ENCODE measurements around the gene OPRD1.

OPRD1 gene

DNA sequence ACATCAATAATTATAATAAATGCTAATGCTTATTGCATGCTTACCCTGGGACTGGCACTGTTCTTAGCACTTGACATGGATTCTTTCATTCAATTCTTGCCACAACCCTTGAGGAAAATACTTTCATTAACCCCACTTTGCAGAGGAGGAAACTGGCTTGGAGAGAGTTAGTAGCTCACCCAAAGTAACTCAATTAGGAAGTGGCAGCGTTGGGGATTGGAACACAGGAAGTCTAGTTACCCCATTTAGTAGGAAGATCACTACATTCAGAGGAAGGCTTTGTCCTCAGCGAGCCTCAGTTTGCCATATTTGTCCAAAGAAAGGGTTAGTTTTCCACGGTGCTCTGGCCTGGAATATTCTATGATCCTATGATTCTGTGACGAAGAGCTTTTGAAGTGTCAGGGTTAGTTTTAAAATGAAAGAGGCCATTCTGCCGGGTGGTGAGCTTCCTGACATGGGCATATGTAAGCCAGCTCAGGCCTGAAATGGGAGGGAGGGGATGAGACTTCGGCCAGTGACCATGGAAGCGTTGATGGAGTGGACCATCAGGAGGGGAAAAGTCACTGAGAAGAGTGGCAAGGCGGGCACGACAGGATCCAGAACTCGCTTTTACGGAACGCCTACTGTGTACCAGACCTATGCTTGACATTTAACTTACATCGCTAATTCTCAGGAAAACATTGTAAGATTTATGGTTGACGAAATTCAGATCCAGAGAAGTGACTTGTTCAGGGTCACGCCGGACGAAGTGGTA is 74.2 kb downstream of the OPRD1 start:
- no peak for DNase-seq (ENCODE audit: low read depth)

DNA sequence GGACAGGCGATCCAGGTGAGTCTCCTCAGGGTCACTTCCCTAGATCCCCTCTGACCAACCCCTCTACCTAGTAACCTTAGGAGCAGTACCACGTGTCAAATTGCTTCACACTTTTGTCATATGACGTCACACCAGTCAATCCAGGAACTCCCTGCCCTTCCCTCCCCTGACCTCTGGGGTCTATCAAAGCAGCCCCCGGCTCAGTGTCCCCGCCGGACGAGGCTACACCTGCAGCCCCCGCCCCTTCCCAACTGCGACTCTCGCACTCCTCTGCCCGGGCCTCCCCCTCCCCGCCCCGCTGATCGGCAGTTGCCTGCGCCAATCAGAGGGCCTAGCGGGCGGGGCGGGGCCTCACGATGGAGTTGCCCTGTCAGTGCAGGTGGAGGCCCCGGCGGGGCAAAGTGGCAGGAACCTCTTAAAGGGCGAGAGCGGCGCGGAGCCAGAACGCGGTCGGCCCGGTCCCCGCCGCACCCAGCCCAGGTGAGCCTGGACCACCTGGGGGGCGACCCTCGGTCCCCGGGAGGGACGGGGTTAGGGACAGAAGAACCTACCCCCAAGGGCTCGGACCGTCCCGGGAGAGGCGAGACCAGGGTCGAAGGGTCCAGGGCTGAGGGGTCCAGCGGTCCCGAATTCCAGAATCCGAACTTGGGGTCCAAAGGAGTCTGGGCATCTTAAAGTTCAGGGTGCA is 74.9 kb downstream of the OPRD1 start:
- DNase-seq (ENCODE audit: low read depth), result peak; percentile 87

DNA sequence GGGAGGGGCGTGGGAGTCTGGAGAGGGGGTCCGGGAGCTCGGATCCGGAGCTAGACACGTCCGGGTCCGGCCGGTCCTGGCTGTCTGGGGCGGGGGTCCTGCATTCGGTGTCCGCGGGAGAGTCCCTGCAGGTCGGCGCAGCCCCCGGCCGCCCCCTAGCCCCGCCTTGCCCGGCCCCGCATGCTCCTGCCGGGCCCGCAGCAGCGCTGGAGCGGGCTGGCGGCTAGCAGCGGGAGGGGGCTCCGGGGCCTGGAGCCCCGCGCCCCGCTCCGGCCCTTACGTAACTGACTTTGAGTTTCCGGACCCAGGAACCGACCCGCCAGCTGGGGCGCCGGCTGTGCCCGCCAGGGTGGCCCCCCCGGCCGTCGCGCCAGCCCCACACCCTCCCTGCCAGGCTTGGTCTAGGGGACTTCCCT is 75.5 kb downstream of the OPRD1 start:
- DNase-seq (ENCODE audit: low read depth), result no peak

DNA sequence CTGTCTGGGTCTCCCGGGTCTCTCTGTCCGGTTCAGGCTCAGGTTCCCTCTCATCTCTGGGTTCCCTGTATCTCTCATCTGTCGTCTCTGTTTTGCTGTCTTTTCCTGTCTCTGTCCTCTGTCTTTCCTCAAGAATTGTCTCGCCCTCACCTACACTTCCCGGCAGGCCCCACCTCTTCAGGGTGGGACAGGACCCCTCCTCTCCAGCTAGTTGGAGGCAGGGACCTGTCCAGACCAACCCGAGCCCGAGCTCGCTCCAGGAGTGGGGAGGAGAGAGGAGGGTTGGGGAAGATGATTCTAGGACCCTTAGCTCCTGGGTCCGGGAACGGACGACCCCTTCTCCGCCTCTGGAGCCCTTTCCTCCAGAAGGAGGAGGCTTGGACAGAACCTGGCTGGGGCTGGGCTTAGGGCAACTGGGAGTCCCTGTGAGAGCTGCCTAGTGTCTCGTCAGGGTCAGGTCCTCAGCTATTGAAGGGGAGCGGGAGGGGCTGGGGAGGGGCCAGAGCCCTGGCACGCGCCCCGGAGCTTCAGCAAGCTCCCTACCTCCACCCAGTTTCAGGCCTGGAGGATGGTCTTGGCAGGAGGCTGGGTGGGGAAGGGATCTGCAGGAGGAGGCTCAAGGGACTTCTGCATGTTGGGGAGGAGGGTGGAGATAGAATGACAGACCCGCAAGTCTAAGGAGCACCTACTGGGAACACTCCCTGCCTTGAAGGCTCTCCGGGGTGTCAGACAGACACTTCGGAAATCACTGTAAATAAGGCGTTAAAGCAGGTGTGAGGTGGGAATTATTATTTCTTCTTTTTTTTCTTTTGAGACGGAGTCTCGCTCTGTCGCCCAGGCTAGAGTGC is 76.1 kb downstream of the OPRD1 start:
- DNase-seq (ENCODE audit: low read depth), result no peak

DNA sequence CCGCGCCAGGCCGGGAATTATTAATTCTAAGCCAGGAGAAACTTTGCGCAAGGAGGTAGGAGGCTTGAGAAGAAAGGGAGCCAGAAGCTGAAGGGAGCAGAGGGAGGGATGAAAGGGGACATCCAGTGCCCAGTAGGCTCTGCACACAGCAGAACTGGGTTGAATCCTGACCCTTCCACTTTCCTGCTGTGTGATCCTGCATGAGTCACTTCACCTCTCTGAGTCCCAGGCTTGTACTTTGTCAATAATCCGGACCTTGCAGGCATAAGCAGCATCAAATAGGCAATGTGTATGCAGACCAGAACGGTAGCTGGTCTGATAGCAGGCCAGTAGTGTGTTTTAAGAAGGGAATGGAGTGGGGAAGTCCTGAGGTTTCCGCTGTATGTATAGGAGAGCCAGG is 76.9 kb downstream of the OPRD1 start:
- DNase-seq (ENCODE audit: low read depth), result no peak

DNA sequence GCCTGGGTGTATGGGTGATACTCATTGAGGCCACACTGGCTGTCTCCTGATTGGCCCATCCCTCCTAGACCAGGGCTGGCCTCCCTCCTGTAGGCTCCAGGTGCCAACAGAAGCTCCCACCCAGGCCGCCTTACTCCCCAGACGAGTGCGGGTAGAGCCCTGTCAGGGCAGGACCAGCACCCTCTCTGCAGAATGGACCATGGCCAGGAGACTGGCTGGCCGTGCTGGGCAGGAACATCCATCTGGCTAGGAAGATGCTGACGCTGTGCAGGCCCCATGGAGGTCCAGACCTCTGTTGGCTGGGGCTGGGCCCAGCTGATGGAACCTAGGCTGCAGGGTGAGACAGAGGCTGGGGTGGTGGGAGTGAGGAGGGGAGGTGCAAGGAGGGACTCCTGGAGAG is 77.4 kb downstream of the OPRD1 start:
- no peak for DNase-seq (ENCODE audit: low read depth)

DNA sequence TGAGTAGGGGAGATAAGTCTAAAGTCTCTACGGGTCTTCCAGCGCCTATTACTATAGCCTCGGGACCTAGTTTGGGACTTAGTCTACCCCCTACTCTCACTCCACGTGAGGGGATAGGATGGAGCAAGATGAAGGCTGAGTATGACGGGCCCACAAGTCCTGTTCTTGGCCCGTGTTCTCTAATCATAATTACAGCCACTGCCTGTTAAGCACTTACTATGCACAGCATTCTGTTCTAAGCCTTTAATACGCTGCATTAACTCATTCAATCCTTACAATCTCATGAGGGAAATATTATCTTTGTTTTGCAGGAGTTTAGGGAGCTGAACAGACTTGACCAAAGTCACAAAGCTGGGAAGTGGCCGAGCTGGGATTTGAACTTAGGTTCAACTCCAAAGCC is 78.5 kb downstream of the OPRD1 start:
- no peak for DNase-seq (ENCODE audit: low read depth)

DNA sequence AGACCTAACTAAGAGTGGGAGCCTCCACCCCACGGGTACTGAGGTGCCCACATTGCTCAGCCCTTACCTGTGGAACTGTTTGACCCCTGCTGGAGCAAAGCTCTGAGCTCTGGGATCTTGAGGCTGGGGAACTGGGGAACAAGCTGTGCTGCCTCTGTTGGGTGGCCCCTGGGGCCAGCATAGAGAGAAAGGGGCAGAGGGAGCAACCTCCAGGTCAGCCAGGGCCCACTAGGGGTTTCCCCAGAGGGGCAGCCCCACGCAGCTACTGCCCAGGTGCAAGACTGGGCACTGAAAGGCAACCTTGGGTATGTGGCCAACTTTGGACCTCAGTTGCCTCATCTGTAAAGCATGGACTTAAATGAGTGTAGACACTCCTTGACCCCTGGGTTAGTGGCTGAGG is 78.9 kb downstream of the OPRD1 start:
- no peak for DNase-seq (ENCODE audit: low read depth)

DNA sequence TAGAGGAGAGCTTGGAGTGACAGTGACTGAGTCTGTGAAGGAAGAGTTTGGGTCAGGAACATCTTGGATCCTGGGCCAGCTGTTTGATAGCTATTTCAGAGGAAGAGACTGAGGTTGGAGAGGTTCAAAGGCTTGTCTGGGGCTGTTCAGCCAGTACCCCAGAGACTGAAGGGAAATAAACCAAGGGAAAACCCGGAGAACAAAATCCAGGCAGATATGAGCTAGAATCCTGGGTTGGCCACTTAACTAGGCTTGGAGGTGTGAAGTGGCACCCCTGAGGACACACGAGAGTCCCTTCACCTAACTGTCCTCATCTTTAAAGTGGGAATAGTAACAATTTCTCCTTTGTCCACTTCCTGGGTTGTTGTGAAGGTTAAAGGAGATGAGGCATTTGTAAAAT is 79.3 kb downstream of the OPRD1 start:
- DNase-seq (ENCODE audit: low read depth), result no peak

DNA sequence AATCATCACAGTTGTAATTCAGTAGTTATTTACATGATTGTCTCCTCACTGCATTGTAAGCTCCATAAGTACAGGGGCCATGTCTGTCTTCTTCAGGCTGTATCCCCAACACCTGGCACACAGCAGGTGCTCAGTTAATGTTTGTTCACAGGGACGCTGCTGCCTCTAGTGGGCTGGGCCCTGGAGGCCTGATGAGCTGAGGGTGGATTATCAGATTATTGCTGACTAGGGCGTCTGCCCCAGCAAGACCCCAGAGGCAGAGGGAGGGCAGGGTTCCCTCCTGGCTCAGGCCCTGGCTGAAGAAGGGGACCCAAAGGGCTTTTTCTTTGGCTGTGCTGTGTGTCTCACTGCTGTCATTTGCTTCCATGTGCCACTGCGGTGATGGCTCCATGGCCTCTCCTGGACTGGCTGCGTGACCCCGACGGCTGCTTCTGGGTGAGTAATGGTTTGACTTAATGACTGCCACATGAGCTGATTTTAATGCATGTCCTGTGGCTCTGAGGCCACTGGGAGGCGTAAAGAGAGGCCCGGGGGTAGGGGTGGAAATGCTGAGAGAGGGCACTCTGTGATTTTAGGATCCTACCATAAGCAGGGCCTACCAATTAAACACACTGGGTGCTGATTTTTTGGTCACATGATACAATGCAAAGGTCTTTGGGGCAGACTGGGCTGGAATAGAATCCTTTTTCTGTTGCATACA is 81.6 kb downstream of the OPRD1 start:
- DNase-seq (ENCODE audit: low read depth), result no peak

DNA sequence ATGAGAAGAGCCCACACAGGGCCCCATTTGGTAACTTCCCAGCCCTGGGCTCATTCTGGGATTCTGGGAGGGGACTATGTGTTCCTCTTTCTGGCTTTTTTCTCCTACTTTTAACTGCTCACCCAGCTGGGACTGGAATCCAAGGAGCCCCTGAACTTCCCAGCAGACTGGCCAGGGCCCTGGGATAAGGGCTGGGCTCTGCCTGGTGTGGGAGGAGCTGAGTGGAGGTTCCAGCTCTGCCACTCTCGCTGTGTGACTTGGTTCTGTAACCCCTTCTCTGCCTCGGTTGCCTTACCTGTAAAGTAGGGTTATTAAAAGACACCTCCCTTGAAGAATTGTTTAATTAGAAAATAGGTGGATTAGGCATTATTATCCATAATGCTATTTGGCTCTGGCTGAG is 82.8 kb downstream of the OPRD1 start:
- no peak for DNase-seq (ENCODE audit: low read depth)

DNA sequence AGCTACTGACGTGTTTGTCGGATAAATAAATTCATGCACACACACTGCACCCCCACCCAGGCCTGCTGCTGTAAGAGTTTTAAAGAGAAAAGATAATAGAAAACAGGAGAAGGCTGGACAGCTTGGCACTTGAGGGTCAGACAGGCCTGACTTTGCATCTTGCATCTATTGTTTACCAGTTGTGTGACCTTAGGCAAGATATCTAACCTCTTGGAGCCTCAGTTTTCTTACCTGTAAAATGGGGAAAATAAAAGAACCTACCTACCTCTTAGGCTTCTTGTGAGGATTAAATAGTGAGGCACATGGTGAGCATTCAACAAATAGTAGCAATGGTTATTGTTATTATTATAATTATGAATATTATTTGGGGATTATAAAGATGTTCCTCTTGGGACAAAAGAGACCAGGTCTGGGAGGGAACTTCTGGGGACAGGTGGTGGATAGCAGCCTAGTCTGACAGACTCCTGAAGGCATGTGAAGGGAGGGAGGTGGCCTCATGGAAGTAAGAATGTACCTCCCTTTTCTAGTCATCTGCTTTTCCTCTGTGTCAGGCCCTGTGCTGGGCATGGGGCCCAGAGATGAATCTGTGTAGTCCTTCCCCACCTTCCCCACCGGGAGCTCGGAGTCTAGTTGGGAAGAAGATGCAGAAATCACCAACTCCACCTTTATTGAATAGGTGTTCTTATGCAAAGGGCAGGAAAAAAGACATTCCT is 84.1 kb downstream of the OPRD1 start:
- DNase-seq (ENCODE audit: low read depth), result no peak

DNA sequence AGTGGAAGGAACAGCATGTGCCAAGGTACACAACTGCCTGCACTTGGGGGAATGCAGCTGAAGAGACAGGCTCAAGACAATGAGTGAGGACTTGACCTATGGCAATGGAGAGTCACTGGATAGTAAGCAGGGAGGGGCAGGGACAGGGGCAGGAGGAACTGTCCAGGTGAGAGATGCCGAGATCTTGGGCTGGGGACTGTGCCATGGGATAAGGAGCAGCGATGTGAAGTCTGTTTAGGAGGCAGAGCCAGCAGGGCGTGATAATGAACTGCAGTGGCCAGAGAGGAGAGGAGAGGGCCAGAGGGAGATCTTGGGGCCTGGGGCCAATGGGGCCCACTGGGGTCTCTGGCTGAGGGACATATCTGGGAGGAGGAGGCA is 84.6 kb downstream of the OPRD1 start:
- DNase-seq (ENCODE audit: low read depth), result no peak

DNA sequence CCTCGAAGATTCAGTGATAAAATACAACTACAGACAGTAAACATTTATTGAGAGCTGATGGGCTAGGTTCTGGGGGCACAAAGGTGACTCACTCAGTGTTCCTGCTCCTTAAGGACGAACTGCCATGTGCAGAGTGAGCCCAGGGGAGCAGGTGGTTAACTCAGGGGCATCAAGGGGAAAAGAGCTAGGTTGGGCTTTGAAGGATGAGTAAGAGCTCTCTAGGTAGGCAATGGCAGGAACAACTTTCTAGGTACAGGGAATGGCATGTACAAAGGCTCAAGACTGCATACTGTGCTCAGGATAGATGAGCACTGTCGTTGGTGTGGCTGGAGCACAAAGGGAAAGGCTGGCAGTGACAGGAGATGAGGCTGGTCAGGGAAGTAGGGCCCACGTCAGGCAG is 85.8 kb downstream of the OPRD1 start:
- no peak for DNase-seq (ENCODE audit: low read depth)

DNA sequence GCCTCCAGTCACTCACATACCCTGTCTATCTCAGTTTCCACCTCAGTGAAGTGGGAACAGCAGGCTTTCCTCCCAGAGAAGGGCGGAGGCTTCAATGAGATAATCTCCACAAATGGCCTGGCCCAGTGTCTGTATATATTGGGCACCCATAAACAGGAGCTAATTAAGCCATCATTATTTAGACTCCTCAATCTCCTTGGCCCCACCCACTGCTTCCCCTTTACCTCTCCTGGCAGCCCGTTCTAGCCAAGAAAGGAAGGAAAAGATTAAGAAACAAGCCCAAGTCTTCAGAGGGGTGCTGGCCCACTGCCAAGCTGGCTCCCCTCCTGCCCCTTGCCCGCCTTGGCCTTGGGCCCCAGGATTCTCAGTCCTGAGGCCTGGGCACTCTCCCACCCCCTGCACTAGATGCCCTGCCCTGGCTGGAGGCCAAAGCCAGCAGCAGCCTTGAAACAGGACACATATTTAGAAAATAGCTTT is 86.5 kb downstream of the OPRD1 start:
- no peak for DNase-seq (ENCODE audit: low read depth)

DNA sequence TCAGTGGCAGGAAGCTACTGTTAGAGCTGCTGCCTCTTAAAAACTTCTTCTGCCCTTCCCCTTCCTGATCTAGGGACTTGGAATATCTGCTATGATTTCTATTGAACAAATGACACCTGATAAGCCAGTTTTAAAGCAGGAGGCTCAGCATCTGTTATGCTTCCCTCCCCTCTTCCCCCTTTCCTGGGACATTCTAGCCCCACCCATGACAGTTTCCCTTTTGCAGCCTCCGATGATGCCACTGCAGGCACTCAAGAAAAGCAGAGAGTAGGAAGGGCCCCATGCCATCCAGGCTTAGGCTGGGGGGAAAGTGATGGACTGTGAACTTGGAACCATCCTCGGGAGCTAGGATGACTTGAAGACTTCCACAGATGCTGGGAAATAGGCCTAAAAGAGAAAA is 87.3 kb downstream of the OPRD1 start:
- DNase-seq (ENCODE audit: low read depth), result no peak

DNA sequence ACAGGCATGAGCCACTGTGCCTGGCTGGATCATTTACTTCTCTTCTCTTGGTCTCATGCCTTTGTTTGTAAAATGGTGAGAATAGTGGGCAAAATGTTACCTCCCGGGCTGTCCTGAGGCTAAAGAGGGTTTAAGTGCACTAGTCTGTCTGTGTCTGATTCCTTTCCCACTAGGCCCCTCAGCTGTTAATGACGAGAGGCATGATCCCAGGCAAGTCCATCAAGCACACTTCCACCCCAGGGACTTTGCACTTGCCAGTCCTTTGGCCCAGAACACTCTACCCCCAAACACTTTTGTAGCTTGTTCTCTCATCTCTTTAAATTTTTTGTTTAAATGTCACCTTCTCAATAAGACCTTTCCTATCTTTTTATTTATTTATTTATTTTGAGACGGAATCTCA is 88.6 kb downstream of the OPRD1 start:
- no peak for DNase-seq (ENCODE audit: low read depth)

DNA sequence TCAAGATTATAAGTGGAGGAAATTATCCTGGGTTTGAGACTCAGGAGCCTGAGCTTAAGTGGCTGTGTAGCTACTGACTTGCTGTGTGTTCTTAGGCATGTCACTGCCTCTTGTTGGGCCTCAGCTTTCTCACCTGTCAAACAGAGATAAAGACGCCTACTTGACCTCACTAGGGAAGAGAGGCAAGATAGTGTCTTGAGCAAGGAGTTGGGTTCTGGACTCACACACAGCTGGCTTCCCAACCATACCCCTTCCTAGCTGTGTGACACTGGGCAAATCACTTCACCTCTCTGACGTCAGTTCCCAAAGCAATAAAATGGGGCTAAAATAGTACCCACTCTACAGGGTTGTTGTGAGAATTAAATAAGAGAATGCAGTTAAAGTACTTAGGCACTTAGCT is 90.8 kb downstream of the OPRD1 start:
- DNase-seq (ENCODE audit: low read depth), result no peak

DNA sequence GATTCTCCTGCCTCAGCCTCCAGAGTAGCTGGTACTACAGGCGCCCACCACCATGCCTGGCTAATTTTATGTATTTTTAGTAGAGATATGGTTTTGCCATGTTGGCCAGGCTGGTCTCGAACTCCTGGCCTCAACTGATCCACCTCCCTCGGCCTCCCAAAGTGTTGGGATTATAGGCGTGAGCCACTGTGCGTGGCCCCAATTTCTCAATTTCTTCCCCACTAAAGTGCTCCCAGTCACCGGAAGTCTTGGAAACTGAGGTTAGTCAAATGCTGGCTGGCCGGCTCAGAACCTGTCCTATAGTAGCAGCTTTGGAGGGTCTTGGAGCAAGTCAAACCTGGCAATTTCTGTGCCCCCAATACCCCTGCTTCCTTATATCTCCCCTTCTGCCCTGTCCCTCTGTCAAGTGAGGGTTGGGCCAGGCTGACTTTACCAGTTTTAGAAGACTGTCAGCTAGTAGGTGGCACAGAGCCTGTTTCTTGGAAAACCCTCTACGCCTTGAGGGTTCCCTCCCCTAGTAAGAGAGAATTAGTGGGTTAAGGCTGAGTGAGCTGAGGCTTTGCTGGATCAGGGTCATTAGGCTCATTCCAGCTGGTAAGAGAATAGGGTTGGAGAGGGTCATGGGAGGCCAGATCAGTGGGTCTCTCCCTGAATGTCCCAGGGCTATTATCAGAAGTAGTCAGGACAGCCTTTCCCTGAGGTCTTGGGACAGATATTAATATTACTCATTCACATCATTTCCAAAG is 94.1 kb downstream of the OPRD1 start:
- no peak for DNase-seq (ENCODE audit: low read depth)

DNA sequence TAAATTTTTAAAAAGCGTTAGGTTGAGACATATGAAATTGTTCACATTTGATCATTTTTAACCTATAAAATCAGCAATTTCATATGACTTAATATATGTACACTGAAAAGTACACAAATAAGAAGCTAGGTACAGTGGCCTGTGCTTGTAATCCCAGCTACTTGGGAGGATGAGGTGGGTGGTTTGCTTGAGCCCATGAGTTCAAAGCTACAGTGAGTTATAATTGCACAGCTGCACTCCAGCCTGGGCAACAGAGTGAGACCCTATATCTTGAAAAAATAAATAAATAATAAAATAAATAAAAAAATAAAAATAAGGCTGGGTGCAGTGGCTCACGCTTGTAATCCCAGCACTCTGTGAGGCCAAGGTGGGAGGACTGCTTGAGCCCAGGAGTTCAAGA is 97.2 kb downstream of the OPRD1 start:
- DNase-seq (ENCODE audit: low read depth), result no peak
